Fibroblast of lung (primary cell): ENCODE measurements around the gene MCAT.

Source experiments
- EZH2 ChIP-seq: IDR thresholded peaks from 2 replicates; pipeline ENCODE4 v1.5.1; 2012; ENCODE audit warnings: low read length, control low read depth, mild to moderate bottlenecking; ENCODE audit errors: missing control alignments
- TF ChIP-seq, protein P1 (sequence below), 2 donors: IDR thresholded peaks in 1 of 2; conservative IDR thresholded peaks in 1 of 2; 1 replicate in 1 of 2; 2 replicates in 1 of 2; pipeline ENCODE4 v1.5.1; 2011 to 2012; ENCODE audit warnings: low read length in 2 of 2, control low read depth in 1 of 2, inconsistent platforms in 1 of 2, low read depth in 1 of 2, mild to moderate bottlenecking in 1 of 2

DNA sequence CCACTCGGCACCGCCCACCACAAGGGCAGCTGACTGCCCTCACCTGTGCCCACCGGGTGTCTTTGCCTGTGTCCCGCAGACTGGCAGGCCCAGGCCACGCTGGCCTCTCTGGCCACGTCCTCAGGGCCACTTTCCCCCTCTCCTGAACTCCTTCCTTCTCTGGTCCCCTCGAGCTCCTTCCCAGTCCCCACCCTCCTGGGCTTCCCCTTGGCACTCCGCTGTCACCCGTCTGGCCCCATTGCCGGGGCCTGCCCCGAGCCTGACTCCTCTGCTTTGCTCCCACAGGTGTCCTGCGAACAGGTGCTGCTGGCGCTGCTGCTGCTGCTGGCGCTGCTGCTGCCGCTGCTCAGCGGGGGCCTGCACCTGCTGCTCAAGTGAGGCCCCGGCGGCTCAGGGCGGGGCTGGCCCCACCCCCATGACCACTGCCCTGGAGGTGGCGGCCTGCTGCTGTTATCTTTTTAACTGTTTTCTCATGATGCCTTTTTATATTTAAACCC is 14.2 kb downstream of the MCAT start:
- TF ChIP-seq, protein P1, sequence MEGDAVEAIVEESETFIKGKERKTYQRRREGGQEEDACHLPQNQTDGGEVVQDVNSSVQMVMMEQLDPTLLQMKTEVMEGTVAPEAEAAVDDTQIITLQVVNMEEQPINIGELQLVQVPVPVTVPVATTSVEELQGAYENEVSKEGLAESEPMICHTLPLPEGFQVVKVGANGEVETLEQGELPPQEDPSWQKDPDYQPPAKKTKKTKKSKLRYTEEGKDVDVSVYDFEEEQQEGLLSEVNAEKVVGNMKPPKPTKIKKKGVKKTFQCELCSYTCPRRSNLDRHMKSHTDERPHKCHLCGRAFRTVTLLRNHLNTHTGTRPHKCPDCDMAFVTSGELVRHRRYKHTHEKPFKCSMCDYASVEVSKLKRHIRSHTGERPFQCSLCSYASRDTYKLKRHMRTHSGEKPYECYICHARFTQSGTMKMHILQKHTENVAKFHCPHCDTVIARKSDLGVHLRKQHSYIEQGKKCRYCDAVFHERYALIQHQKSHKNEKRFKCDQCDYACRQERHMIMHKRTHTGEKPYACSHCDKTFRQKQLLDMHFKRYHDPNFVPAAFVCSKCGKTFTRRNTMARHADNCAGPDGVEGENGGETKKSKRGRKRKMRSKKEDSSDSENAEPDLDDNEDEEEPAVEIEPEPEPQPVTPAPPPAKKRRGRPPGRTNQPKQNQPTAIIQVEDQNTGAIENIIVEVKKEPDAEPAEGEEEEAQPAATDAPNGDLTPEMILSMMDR (conservative IDR thresholded peaks at IDR 0.05 in 1 of 2, IDR thresholded peaks at IDR 0.05 in 1 of 2; ENCODE audit: low read depth in 1 of 2, low read length in 2 of 2) = no peak
- TF ChIP-seq EZH2 = no peak
